HK-2 (cell line): Measurements from ENCODE around the gene EXOG.

Source experiments
- DNase-seq: peaks from one replicate; pipeline ENCODE4 v3.0.0-alpha.2; 2018; ENCODE audit not compliant: unreplicated experiment

EXOG gene

GRCh38 chr3:38510631-38511030 lies 14.5 kb downstream of the EXOG start:
- no peak for DNase-seq

- DNase-seq = no peak
Observed at GRCh38 chr3:38511546-38511945, 15.4 kb downstream of the EXOG start.

- no peak for DNase-seq
Observed at GRCh38 chr3:38515367-38515766, 19.2 kb downstream of the EXOG start.

GRCh38 chr3:38516669-38517068 lies 20.5 kb downstream of the EXOG start:
- no peak for DNase-seq

GRCh38 chr3:38519000-38519399 lies 22.9 kb downstream of the EXOG start:
- DNase-seq = no peak

- no peak for DNase-seq
Observed at GRCh38 chr3:38519651-38520050, 23.5 kb downstream of the EXOG start.

- DNase-seq = peak; percentile 50
Observed at GRCh38 chr3:38521391-38521987, 25.3 kb downstream of the EXOG start.

- no peak for DNase-seq
Observed at GRCh38 chr3:38522002-38522401, 25.9 kb downstream of the EXOG start.

GRCh38 chr3:38524141-38524739 lies 28.1 kb downstream of the EXOG start:
- DNase-seq = no peak

- no peak for DNase-seq
Observed at GRCh38 chr3:38526792-38527191, 30.7 kb downstream of the EXOG start.

- no peak for DNase-seq
Observed at GRCh38 chr3:38528457-38528856, 32.3 kb downstream of the EXOG start.

- DNase-seq = no peak
Observed at GRCh38 chr3:38532529-38532928, 36.4 kb downstream of the EXOG start.

- DNase-seq = no peak
Observed at GRCh38 chr3:38533285-38533976, 37.3 kb downstream of the EXOG start.

- no peak for DNase-seq
Observed at GRCh38 chr3:38534180-38534579, 38.0 kb downstream of the EXOG start.

- no peak for DNase-seq
Observed at GRCh38 chr3:38534604-38535003, 38.5 kb downstream of the EXOG start.

GRCh38 chr3:38536671-38537070 lies 40.5 kb downstream of the EXOG start:
- no peak for DNase-seq

- no peak for DNase-seq
Observed at GRCh38 chr3:38538773-38539353, 42.7 kb downstream of the EXOG start.

GRCh38 chr3:38541806-38542205 lies 45.7 kb downstream of the EXOG start:
- no peak for DNase-seq

GRCh38 chr3:38542401-38543298 lies 46.5 kb downstream of the EXOG start:
- no peak for DNase-seq

- DNase-seq = no peak
Observed at GRCh38 chr3:38543586-38543985, 47.4 kb downstream of the EXOG start.

- DNase-seq = no peak
Observed at GRCh38 chr3:38544926-38545325, 48.8 kb downstream of the EXOG start.

- DNase-seq = no peak
Observed at GRCh38 chr3:38545550-38545949, 49.4 kb downstream of the EXOG start.
